Heart left ventricle (tissue), 13 donors: ENCODE measurements around the gene CNIH2.

Experiments
- POLR2A ChIP-seq, 2 donors: fragments of 450-650 bp; IDR thresholded peaks; one replicate each; pipeline ENCODE4 v1.6.1; 2017; ENCODE audit warnings: antibody characterized with exemption in 2 of 2, mild to moderate bottlenecking in 2 of 2, moderate library complexity in 2 of 2
- TF ChIP-seq, protein P1 (sequence below), 12 donors: fragments of 200-600 bp; sonication (generic) in 4 of 12; IDR thresholded peaks; one replicate each; pipeline versions ENCODE4 v1.5.0 to v1.8.0; 2018 to 2022; ENCODE audit warnings: antibody characterized with exemption in 12 of 12, mild to moderate bottlenecking in 5 of 12
- donor health status: ischemic (EF 13 %, LVEDD 7.1; RV severe dilation, severe dysfunction).
- donor health status: DM: no; HTN: yes; CAD: no.
- donor health status: DM: no; HTN: no; CAD: no.
- donor health status: ischemic (EF 25% LVEDD 6.9; RV normal size, moderate dysfunction).
- donor health status: ischemic (EF 25% LVEDD 5.7; RV mildly dilated, moderate dysfunction).
- donor health status: ischemic (EF 35%, LVEDD 5.7; RV mildly dilated, moderate dysfunction).
- donor health status: nonischemic (EF 11% LVEDD 7.7; RV severe dilation, severe dysfunction).
- donor health status: DM: yes; HTN: yes; CAD: no.
- donor health status: PGD.
- donor health status: ischemic (EF 29% LVEDD 5.4; RV normal size, mild dysfunction).
- donor health status: nonischemic (EF 23%, LVEDD 6.1; RV moderate dilation, normal function).

- TF ChIP-seq, protein P1, sequence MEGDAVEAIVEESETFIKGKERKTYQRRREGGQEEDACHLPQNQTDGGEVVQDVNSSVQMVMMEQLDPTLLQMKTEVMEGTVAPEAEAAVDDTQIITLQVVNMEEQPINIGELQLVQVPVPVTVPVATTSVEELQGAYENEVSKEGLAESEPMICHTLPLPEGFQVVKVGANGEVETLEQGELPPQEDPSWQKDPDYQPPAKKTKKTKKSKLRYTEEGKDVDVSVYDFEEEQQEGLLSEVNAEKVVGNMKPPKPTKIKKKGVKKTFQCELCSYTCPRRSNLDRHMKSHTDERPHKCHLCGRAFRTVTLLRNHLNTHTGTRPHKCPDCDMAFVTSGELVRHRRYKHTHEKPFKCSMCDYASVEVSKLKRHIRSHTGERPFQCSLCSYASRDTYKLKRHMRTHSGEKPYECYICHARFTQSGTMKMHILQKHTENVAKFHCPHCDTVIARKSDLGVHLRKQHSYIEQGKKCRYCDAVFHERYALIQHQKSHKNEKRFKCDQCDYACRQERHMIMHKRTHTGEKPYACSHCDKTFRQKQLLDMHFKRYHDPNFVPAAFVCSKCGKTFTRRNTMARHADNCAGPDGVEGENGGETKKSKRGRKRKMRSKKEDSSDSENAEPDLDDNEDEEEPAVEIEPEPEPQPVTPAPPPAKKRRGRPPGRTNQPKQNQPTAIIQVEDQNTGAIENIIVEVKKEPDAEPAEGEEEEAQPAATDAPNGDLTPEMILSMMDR (IDR thresholded peaks at IDR 0.05) = peak in 3 of 12 donors; percentile 8 to 23 (median 11)
- no peak for TF ChIP-seq POLR2A (IDR thresholded peaks at IDR 0.05)
These were observed 13.1 kb upstream of the CNIH2 start for GRCh38 chr11:66264914-66265313.
